HG03575 (cell line): Measurements from ENCODE around the gene ACAN.

Source experiments
- ATAC-seq: cut with Tn5 transposase; IDR thresholded peaks from one replicate; pipeline ENCODE4 v1.9.1; 2021; ENCODE audit not compliant: unreplicated experiment, insufficient number of reproducible peaks, low FRiP score; ENCODE audit errors: extremely low read depth

ACAN gene

DNA sequence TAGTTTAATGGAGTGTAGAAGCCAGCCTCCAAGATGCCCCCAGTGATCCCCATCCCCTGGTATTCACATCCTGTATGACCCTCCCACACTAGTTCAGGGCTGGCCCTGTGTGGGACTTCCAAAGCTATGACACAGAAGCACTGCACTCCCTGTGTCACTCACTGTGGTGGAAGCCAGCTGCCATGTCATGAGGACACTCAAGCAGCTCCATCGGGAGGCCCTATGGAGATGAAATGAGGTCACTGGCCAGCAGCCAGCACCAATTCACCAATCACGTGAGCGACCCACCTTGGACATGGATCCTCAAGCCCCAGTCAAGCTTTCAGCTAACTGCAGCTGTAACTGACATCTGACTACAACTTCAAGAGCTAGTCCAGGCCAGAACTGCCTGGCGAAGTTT, 3.9 kb upstream of the ACAN start:
- no peak for ATAC-seq

DNA sequence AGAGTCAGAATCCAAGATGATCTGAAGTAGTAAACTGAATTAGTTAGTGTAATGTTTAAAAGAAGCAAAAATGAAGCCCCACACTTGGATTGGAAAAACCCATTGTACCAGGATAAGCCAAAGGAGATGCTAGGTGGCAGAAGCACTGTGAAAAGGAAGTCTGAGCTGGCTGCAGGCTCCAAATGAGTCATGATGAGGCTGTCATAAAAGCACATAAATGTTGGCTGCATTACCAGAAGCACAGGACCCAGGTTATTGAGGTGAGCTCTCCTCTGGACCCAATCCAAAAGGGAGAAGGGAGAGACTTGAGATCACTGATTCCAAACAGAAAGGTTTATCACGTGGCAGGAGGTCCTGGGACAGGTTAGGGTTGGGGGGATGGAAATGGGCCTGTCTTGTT, 3.2 kb upstream of the ACAN start:
- no peak for ATAC-seq

DNA sequence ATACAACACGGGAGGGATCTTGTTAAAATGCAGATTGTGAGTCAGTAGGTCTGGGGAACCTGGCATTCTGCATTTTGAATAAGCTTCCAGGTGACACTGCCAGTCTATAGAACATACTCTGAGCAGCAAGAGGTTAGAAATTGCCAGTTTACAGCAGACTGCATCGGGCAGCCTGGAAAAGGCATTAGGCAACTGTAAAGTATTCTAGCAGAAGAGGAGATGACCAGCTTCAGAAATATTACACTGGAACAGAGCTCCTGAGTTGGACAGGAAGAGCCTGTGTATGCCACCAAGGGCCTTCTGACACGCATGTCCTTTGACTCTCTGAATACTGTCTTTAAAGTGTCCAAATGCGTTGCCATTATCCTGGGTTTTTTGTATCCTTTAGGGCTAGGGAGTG, 2.5 kb upstream of the ACAN start:
- no peak for ATAC-seq

DNA sequence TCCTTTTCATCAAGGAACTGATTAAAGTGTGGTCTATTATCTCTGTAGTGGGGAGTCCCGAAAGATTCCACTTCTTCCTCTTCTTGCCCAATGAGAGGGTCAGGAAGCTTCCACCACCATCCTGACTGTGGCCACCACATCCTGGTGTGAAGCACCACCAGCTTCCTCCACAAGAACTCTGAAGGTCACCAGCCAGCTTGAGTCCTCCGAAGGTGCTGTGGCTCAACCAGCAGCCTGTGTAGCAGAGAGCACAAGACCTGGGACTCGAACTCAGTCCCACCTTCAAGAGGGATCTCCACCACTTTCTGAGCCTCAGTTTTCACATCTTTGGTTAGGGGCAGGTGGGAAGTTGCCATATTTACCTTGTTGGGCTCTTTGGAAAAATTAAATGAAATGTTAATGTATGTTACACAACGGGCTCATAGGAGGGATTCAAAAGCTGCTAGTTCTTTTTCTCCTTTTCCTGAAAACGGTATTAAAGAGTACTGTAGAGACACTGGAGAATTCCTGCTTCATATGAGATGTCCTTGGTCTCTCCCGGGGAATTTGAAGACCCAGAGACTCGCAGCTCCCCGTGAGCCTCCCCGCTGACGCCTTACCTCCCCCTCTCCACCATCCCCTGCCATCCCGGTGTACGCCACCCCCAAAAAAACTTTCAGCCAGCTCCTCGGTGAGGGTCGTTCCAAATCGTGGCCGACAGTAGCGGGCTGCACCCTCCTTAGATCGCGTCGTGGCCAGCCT, 816 bp upstream of the ACAN start:
- ATAC-seq = no peak

DNA sequence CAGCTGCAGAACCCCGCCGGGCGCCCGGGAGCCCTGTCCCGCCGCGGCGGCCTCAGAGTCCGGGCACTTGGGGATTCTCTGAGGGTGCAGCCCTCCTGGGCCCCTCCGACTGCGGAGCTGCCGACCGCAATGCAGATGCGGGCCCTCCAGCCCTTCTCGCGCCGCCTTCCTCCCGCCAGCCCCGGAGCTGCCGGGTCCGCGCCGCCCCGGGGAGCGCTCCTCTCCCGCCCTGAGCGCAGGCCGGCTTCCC, 320 bp upstream of the ACAN start:
- ATAC-seq = no peak

DNA sequence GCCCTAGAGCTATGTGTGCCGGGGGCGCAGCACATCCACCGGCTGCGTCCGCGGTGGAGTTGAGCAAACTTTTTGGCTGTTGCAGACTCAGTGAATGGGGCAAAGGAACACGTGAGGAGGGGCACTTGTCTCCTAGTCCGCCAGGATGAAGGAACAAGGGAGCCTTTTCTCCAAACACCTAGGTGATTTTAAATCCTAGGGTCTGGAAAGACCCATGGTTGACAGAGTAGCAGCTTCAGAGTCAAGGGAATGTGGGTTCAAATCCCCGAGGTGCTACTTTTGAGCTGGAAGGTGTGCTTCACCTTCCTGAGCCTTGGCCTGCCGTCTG, 648 bp downstream of the ACAN start:
- no peak for ATAC-seq

DNA sequence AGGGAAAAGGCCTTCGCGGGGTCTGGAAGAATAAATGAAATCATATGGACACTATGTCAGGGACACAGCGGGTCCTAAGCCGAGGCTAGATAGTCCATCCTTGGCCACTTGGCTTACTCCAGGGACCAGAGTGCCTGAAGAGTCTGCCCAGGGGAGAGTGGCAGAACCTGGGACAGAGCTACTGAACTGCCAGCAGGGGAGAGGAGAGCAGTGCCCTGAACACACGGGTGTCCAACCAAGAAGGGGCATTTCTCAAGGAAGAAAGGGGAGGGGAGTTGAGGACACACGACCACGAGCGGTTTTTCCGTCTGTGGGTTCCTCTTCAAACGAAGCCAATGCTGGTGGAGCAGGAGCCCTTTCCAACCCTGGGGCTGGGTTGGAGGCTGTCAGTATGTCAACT, 1.0 kb downstream of the ACAN start:
- no peak for ATAC-seq

DNA sequence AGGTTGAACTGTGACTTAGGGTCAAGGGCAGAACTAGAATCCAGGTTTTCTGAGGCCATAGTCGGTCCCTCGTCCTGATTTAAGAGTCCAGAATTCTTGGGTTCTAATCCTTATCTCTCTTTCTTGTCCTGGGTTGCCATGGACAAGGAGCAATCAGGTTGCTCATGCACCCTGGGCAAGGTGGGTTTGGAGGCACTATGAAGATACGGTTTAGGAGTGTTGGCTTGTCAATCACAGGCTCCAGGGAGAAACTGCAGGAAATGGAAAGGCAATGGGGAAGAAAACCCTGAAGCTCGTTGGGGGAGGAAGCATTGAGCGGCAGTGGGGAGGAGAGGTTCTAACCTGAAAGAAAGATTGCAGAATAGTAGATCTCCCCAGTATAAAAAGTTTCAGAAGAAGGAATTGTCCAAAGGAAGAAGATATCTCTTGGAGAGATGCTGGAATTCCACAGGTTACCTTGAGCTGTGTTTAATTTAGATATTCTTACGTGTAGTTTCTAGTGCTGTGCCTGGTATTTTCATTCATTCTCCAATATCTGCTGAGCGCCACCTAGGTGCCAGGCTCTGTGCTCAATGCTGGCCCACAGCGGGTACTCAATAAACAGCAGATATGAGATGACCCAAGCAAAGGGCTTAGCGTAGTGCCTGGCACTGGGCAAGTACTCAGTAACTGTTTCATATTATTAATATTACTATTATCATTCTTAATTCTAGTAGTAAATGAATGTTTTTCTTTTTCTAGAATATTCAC, 2.0 kb downstream of the ACAN start:
- ATAC-seq = no peak

DNA sequence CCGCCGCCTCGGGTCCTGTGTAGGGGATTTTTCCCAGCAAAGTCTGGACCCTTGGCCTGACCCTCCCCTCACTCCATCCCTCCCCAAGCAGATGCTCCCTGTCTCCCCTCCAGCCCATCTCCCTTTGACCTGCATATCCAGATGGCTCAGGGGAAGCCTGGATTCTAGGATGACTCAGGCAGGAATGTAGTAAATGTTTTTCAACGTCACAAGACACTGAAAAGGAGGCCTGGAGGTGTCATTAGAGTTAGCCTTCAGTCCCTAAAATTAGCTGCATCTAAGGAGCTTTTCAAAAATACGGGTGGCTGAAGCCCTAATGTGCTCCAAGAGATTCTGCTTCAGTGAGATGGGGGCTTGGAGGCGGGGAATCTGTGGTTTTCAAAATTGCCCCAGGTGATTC, 7.2 kb downstream of the ACAN start:
- ATAC-seq = no peak

DNA sequence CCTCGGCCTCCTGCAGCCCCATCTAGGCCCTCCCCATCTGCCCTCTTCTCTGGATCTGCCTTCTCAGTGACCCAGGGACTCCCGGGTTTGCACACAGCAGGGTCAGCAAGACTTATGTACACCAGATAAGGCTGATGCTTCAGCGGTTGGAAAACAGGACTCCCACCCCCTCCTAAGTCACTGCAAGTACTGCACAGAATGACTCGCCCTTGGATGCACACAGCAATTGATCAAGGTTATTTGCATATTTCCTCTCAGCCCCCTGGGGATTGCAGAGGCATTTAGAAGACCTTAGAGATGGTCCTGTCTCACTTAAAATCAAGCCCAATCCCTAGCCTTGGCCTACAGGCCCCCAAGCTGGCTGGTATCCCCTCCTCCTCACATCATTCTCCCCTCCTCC, 8.9 kb downstream of the ACAN start:
- ATAC-seq = no peak

DNA sequence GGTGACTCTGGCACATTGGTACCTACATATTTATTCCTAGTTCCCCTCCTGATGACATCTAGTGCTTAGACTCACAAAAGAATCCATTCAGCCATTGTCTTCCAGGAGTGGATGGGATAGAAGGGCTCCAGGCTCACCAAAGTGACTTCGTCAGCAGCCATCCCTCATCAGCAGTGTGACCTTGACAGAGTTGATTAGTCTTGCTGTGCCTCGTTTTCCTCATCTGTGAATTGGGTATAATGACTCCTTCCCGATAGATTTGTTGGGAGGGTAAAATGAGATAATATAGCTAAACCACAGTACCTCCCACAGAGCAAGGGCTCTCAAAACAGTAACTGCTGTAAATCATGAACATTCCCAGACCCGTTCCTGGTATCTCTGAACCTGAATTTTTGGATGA, 10.7 kb downstream of the ACAN start:
- ATAC-seq = no peak

DNA sequence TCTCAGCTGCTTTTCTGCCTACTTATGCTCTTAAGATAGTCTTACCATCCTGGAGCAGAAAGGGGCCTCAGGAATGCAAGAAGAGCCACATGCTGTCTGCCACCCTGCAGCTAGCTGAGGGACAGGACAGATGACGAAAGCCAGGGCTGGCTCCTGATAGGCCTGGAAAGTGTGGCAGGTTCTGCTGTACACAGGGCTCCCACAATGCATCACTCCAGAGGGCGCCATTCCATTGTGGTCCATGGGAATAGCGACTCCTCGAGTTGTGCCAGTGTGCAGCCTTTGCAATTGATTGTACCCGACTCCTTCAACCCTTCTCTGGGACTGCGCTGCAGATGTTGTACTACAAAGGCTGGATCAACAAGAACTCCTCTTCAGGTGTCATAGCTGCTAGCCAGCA, 11.2 kb downstream of the ACAN start:
- no peak for ATAC-seq

DNA sequence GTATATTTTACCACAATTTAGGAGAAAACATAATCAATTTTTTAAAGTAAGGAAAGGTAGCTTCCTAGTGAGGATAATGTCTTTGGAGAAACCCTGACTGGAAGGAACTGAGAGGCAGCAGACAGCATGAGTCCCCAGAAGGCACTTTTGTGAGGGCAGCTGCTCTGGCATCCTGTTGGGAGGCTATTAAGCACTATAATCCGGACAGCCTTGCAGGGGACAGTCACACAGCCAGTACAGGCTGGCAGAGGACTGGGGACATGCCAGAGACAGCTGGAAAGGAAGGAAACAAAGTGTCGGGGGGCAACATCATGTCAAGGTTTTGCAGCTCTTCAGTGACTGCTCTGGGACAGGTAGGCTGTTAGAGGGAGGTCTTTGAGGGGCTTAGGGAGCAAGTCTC, 15.7 kb downstream of the ACAN start:
- ATAC-seq = no peak

DNA sequence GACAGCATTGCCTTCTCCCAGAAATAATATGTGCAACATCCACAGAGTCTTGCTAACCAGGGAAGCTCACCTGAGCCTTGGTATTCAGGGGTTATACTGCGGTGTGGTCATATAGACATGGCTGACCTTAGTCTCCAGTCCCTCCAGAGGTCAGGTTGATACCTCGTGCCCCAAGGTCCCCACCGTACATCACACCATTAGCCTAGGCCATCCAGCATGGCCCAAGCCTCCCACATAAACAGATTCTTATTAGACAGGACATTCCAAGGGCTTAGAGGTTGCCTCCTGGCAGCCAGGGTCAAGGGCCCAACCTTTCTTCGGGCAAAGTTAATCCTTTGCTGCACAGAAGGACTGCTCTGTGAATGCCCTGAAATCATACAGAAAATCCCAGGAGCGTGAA, 18.8 kb downstream of the ACAN start:
- no peak for ATAC-seq

DNA sequence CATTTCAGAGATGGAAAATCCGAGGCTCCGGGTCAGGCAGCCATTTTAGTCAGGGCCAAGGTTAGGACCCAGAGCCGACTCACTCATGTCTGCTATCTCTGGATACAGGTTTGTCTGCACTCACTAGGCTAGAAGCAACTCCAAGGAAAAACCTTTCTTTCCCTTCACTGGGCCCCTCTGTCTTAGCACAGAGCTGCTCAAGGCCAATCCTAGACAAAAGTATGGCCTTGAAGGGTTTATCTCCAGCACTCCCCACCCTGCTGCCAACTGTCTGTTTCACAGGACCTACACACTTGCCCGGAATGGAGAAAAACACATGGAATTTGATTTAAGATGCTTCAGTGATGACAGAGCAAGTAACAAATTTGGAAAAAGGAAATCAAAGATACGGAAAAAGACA, 25.6 kb downstream of the ACAN start:
- no peak for ATAC-seq

DNA sequence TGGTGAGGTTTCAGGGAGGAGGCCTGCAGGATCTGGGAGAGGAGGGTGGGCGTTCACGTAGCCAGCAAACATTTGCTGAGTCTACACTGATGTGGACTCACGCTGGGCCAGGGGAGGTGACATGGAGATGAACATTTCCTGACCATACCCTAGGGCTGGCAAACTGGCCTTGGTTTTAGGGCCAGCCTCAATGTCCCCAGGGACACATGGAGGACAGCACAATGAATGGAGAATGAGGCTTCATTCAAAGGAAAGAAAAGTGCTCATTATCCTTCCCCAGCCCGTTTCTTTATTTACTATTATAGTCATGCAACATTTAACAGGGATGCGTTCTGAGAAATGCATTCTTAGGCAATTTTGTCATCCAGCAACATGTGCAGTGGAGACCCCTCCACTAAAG, 26.8 kb downstream of the ACAN start:
- ATAC-seq = no peak

DNA sequence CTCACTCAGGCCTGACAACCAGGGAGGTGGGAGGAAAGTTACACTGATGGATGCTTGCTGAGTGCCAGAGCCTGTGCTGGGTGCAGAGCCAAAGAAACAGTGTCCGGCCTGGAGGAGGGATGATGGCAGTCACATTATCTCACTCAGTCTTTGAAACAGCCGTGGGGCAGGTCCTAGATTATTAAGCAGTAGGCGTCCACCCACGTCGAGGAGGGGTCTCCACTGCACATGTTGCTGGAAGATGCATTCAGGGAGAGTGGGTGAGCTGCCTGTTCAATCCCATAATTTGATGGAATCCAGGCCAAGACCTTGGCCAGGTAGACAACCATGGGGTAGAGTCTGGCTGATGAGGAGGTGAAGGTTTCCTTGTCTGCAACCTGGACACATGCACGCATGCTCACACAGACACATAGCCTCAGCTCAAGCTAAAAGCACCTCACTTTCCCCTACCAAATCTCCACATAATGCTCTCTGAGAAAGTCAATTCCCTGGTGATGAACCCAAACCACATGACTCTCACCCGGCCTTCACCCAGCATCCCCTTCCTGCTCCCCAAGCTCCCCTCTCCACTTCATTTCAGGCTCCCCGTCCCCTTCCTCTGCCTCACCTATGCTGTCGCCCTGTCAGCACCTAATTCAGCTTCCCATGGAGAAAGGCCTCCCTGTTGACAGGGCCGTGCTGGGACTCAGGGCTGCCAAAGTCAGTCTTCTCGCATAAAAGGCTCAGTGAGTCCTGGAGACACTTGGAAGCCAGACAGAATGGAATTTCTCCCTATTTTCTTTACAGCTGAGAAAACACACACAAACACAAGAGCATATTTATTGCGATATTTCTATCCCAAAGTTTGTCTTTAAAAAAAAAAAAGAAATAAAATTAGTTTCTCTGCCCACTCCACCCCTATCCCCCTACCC, 29.8 kb downstream of the ACAN start:
- no peak for ATAC-seq

DNA sequence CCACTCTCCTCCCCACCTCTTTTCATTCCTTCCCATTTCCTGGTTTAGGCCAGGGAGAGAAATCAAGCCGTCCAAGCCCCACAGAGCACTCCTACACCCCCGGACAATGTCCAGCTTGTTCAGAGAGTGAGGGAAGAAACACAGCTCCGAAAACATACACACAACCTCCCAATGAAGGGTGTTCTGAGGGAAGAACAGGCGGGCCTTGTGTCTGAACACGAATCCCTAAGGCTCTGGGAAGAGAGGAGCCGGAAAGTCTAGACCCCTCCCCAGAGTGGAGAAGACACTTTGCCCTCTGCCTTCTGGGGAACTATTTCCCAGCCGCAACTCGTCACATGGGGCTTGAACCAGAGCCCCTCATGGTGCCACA, 30.5 kb downstream of the ACAN start:
- no peak for ATAC-seq

DNA sequence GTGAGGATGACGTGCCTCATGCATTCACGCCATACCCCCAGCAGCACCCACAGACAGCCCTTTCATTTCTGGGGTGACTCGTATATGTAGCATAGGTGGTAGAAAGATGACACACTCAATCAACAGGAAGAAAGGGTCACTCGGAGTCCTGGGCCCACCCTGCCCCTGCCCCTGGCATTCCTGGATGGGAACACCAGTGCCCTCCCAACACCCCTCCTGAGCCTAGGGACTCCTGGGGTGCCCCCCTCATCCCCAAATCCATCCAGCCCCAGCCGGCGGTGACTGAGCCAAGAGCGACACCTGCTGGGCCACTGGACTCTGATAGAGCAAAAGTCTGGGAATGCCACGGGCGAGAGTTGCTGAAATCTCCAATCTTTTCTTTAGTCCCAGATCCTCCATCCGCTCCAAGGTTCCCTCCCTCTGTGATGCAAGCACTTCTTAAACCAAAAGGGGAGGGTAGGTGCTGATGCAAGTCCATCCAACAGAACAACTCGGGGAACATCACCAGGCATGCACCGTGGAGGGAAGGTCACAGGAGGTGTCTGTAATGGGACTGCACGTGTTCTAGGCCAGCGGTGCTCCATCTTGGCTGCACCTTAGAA, 31.1 kb downstream of the ACAN start:
- no peak for ATAC-seq

DNA sequence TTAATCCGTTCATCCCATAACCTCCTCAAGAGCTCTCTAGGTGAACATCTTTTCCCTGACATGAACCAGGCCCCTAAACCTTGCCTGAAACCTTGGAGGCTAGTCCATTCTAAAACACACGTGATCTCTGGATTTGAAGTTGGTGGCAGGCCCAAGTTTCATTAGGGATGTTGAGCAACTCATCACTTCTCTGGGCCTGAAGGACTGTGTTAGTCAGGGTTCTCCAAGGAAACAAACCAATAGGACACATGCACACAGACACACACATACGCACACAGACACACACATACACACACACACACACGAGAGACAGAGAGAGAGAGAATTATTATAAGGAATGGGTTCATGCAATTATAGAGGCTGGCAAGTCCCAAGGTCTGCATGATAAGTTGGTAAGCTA, 31.9 kb downstream of the ACAN start:
- ATAC-seq = no peak
